Gastrocnemius medialis (tissue), 4 donors: ENCODE results near the gene PTPRM. TPM values are rescaled to one million over a fixed set of nuclear protein-coding genes. Genes with fewer than 3 reads are reported as not detected.

Experiments used
- ATAC-seq, 2 donors: fragments of 150-250 bp; one replicate each; pipeline ENCODE4 v1.9.1; 2016
- DNase-seq, 2 donors: peaks; one replicate each; pipeline ENCODE4 v3.0.0-alpha.2; 2019
- H3K27ac ChIP-seq, 4 donors: fragments of 200-600 bp; sonication (generic); 1 replicate in 1 of 4; 2 replicates in 3 of 4; pipeline ENCODE4 v1.5.1; 2016 to 2018; ENCODE audit warnings: mild to moderate bottlenecking in 2 of 4, moderate library complexity in 1 of 4
- H3K27me3 ChIP-seq, 3 donors: fragments of 200-600 bp; sonication (generic) in 2 of 3; 1 replicate in 1 of 3; 2 replicates in 2 of 3; pipeline versions ENCODE4 v1.5.1 to v1.6.0; 2016 to 2019; ENCODE audit warnings: mild to moderate bottlenecking in 1 of 3, moderate library complexity in 1 of 3
- H3K36me3 ChIP-seq, 2 donors: fragments of 200-600 bp; sonication (generic) in 1 of 2; one replicate each; pipeline ENCODE4 v1.5.1; 2017 to 2018
- H3K4me1 ChIP-seq, 2 donors: fragments of 200-600 bp; sonication (generic) in 1 of 2; one replicate each; pipeline ENCODE4 v1.5.1; 2016 to 2017; ENCODE audit warnings: mild to moderate bottlenecking in 2 of 2
- H3K4me3 ChIP-seq, 4 donors: fragments of 200-600 bp; sonication (generic) in 3 of 4; 1 replicate in 1 of 4; 2 replicates in 3 of 4; pipeline ENCODE4 v1.5.1; 2016 to 2019; ENCODE audit warnings: mild to moderate bottlenecking in 2 of 4
- H3K9me3 ChIP-seq, 3 donors: fragments of 200-600 bp; sonication (generic) in 2 of 3; 1 replicate in 1 of 3; 2 replicates in 2 of 3; pipeline ENCODE4 v1.5.1; 2016 to 2019
- CTCF ChIP-seq, 5 experiments: fragments of 450-650 bp in 3 of 5; fragments of 200-600 bp in 2 of 5; sonication (generic) in 2 of 5; IDR thresholded peaks in 4 of 5; conservative IDR thresholded peaks in 1 of 5; 1 replicate in 4 of 5; 2 replicates in 1 of 5; pipeline ENCODE4 v1.5.1; 2016 to 2019; ENCODE audit warnings: antibody characterized with exemption in 5 of 5, mild to moderate bottlenecking in 3 of 5, moderate library complexity in 3 of 5
- POLR2A ChIP-seq, 2 donors: fragments of 450-650 bp; IDR thresholded peaks; one replicate each; pipeline ENCODE4 v1.6.1; 2017; ENCODE audit warnings: antibody characterized with exemption in 2 of 2, mild to moderate bottlenecking in 2 of 2, moderate library complexity in 2 of 2
- in situ Hi-C, 4 donors: fragments of 200-750 bp; cut with MboI; loops; one replicate each; pipeline versions ENCODE4 v1.15.0 to v1.8.0; 2017; ENCODE audit warnings: low sequenced_read_pairs in 4 of 4
- intact Hi-C: fragments of 100-400 bp; cut with DNase I; formaldehyde crosslinking; loops from one replicate; pipeline ENCODE4 v1.15.1; 2023; ENCODE audit warnings: low total_unique reads
- total RNA-seq, 4 donors: library from RNA; depleted of rRNA; stranded (reverse); fragments of >200 nt; gene quantifications; one replicate each; pipeline versions ENCODE4 v1.1.0 to v1.2.3, GENCODE V29; 2016

The PTPRM gene
- total RNA-seq, 4 donors from 2014 or later, result 52.6 to 79.3 (median 63.8) TPM

- Histone ChIP-seq H3K4me1 (peaks cover 33 to 39% of the 10 kb centered on the region in 2 donors), H3K27ac (peak overlapping the region in 1 of 4 donors; percentile 76), H3K27me3 (no peaks in the 10 kb centered on the region), H3K36me3 (no peaks in the 10 kb centered on the region), H3K4me3 (no peak overlapping the region), H3K9me3 (no peaks in the 10 kb centered on the region)
- intact Hi-C loops, result no loop called here
- DNase-seq, result no peak
- in situ Hi-C loops, result no loop called here
- no peak for TF ChIP-seq POLR2A (IDR thresholded peaks at IDR 0.05)
- no peak for ATAC-seq
Observed at GRCh38 chr18:8174771-8175170, 607.7 kb downstream of the PTPRM start.

GRCh38 chr18:8175501-8176061 lies 608.5 kb downstream of the PTPRM start:
- TF ChIP-seq CTCF (IDR thresholded peaks at IDR 0.05 in 4 of 5, conservative IDR thresholded peaks at IDR 0.05 in 1 of 5) (no peak), POLR2A (IDR thresholded peaks at IDR 0.05) (no peak)
- no peaks in the 10 kb centered on the region for H3K27me3 ChIP-seq
- H3K27ac ChIP-seq, result peak overlapping the region; percentile 27 to 76 (median 54)
- in situ Hi-C loops (no loop called here), intact Hi-C loops (no loop called here)
- ATAC-seq (no peak), DNase-seq (no peak)
- H3K36me3 ChIP-seq, result no peaks in the 10 kb centered on the region
- peaks cover 33 to 39% of the 10 kb centered on the region in 2 donors for H3K4me1 ChIP-seq
- no peak overlapping the region for H3K4me3 ChIP-seq
- H3K9me3 ChIP-seq, result no peaks in the 10 kb centered on the region

- ATAC-seq (peak; percentile 9 to 34), DNase-seq (no peak)
- intact Hi-C loops (no loop called here), in situ Hi-C loops (no loop called here)
- no peak for TF ChIP-seq CTCF (IDR thresholded peaks at IDR 0.05 in 4 of 5, conservative IDR thresholded peaks at IDR 0.05 in 1 of 5)
- no peak for TF ChIP-seq POLR2A (IDR thresholded peaks at IDR 0.05)
- Histone ChIP-seq H3K27ac (peak overlapping the region; percentile 27 to 76 (median 54)), H3K27me3 (no peaks in the 10 kb centered on the region), H3K4me1 (peaks cover 33 to 39% of the 10 kb centered on the region in 2 donors), H3K4me3 (no peak overlapping the region), H3K36me3 (no peaks in the 10 kb centered on the region), H3K9me3 (no peaks in the 10 kb centered on the region)
Observed at GRCh38 chr18:8176109-8176508, 609.0 kb downstream of the PTPRM start.

- no peaks in the 10 kb centered on the region for H3K36me3 ChIP-seq
- in situ Hi-C loops, result no loop called here
- no peak for TF ChIP-seq POLR2A (IDR thresholded peaks at IDR 0.05)
- no peak for TF ChIP-seq CTCF (IDR thresholded peaks at IDR 0.05 in 4 of 5, conservative IDR thresholded peaks at IDR 0.05 in 1 of 5)
- H3K4me1 ChIP-seq, result peaks cover 33 to 39% of the 10 kb centered on the region in 2 donors
- H3K9me3 ChIP-seq, result no peaks in the 10 kb centered on the region
- DNase-seq (no peak), ATAC-seq (peak; percentile 68 to 73)
- intact Hi-C loops, result no loop called here
- no peak overlapping the region for H3K4me3 ChIP-seq
- H3K27ac ChIP-seq, result peak overlapping the region; percentile 25 to 76 (median 54)
- H3K27me3 ChIP-seq, result no peaks in the 10 kb centered on the region
Observed at GRCh38 chr18:8176554-8176953, 609.4 kb downstream of the PTPRM start.

- DNase-seq, result no peak
- peak overlapping the region; percentile 25 to 76 (median 54) for H3K27ac ChIP-seq
- TF ChIP-seq POLR2A (IDR thresholded peaks at IDR 0.05) (no peak), CTCF (IDR thresholded peaks at IDR 0.05 in 4 of 5, conservative IDR thresholded peaks at IDR 0.05 in 1 of 5) (no peak)
- ATAC-seq, result peak; percentile 66 to 71
- no peaks in the 10 kb centered on the region for H3K36me3 ChIP-seq
- in situ Hi-C loops, result no loop called here
- H3K27me3 ChIP-seq, result no peaks in the 10 kb centered on the region
- intact Hi-C loops, result no loop called here
- H3K4me1 ChIP-seq, result peaks cover 33 to 39% of the 10 kb centered on the region in 2 donors
- H3K9me3 ChIP-seq, result no peaks in the 10 kb centered on the region
- H3K4me3 ChIP-seq, result no peak overlapping the region
Observed at GRCh38 chr18:8177330-8178016, 610.4 kb downstream of the PTPRM start.
